ENCODE data around the gene NRXN3. TPM values are rescaled to one million over a fixed set of nuclear protein-coding genes. Genes with fewer than 3 reads are reported as not detected.

Gene NRXN3
- total RNA-seq, 1 donor = 2.5 TPM

DNA sequence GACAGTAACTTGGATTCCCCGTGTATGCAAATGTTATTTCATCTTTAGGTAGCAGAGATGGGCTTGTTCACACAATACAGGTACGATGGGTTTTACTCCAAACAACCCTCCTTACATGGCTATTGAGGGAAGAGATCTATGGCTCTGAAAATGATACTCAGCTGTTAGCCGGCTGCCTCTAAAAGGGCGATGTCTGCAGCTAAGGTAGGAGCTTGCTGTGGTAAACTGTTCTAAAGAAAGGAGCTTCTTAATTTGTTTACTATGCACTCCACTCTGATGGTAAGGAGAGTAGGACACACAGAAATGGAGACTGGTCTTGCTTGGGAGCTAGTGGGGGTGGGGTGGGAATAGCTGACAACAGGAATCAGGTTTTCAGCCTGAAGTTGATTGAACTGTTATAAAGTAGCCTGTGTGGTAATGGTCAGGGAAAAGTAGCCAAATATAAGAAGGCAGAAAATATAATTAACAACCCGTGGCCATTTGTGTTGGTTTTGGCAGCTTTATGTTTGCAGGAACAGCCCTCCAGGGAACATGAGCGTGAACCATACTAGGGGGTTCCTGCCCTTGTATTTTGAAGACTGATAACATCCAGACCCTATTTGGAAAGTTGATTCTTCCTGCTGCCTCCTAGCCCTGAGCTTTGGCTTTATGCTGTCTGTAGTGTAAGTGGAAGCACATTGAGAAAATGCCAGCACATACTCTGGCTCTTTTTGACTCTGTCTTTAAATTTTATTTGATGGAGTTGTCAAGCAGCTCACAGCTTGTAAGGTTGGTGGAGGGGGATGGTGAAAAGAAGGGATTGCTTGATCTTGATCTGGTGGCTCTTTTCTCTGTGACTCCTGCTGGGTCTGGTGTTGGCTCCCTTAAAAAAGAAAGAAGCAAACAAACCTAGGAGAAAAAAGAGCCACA, 1111.3 kb downstream of the NRXN3 start:
- DNase-seq (ENCODE audit: insufficient read length, low spot score, missing footprints) = no peak
- Histone ChIP-seq H3K36me3 (ENCODE audit: insufficient read depth, low read length) (no peaks in the 10 kb centered on the region), H3K9me3 (ENCODE audit: low read depth, low read length) (no peaks in the 10 kb centered on the region), H2AFZ (ENCODE audit: low read length) (no peak overlapping the region), H3K4me3 (ENCODE audit: insufficient read depth, low read length) (peak overlapping the region; percentile 71), H3K79me2 (ENCODE audit: insufficient read depth, low read length) (no peaks in the 10 kb centered on the region), H4K20me1 (ENCODE audit: insufficient read depth, low read length) (no peaks in the 10 kb centered on the region), H3K4me2 (ENCODE audit: insufficient read depth, low read length) (peak overlapping the region; percentile 75), H3K27me3 (ENCODE audit: insufficient read depth, low read length) (no peaks in the 10 kb centered on the region), H3K27ac (ENCODE audit: low read depth, low read length) (no peak overlapping the region), H3K4me1 (ENCODE audit: insufficient read depth, low read length) (no peaks in the 10 kb centered on the region)
- TF ChIP-seq, protein P1, sequence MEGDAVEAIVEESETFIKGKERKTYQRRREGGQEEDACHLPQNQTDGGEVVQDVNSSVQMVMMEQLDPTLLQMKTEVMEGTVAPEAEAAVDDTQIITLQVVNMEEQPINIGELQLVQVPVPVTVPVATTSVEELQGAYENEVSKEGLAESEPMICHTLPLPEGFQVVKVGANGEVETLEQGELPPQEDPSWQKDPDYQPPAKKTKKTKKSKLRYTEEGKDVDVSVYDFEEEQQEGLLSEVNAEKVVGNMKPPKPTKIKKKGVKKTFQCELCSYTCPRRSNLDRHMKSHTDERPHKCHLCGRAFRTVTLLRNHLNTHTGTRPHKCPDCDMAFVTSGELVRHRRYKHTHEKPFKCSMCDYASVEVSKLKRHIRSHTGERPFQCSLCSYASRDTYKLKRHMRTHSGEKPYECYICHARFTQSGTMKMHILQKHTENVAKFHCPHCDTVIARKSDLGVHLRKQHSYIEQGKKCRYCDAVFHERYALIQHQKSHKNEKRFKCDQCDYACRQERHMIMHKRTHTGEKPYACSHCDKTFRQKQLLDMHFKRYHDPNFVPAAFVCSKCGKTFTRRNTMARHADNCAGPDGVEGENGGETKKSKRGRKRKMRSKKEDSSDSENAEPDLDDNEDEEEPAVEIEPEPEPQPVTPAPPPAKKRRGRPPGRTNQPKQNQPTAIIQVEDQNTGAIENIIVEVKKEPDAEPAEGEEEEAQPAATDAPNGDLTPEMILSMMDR (IDR thresholded peaks at IDR 0.05; ENCODE audit: extremely low read depth, low read depth, low read length) = no peak

DNA sequence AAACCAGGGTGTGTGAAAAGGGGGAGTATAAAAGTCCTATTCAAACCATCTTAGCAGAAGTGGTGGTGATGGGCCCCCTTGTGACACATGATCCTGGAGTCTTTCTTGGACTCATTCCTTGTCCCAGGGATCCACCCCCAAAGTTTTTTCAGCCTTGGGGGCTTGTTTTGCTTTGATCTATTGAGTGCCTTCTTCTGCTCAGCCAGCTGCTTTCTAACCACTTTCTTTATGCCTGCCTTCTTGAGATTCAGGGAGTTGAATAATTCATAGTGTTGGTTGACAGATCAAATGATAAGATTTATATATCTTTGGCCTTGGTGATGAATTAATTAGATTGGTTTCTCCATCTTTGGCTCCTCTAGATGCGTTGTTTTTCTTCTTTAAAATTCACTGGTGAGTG, 1114.4 kb downstream of the NRXN3 start:
- TF ChIP-seq, protein P1 (IDR thresholded peaks at IDR 0.05; ENCODE audit: extremely low read depth, low read depth, low read length) = no peak
- Histone ChIP-seq H3K27me3 (ENCODE audit: insufficient read depth, low read length) (no peaks in the 10 kb centered on the region), H3K27ac (ENCODE audit: low read depth, low read length) (no peak overlapping the region), H3K36me3 (ENCODE audit: insufficient read depth, low read length) (no peaks in the 10 kb centered on the region), H4K20me1 (ENCODE audit: insufficient read depth, low read length) (no peaks in the 10 kb centered on the region), H3K4me1 (ENCODE audit: insufficient read depth, low read length) (no peaks in the 10 kb centered on the region), H3K79me2 (ENCODE audit: insufficient read depth, low read length) (no peaks in the 10 kb centered on the region), H2AFZ (ENCODE audit: low read length) (no peak overlapping the region), H3K4me2 (ENCODE audit: insufficient read depth, low read length) (no peak overlapping the region), H3K4me3 (ENCODE audit: insufficient read depth, low read length) (no peak overlapping the region), H3K9me3 (ENCODE audit: low read depth, low read length) (no peaks in the 10 kb centered on the region)
- DNase-seq (ENCODE audit: insufficient read length, low spot score, missing footprints) = no peak

DNA sequence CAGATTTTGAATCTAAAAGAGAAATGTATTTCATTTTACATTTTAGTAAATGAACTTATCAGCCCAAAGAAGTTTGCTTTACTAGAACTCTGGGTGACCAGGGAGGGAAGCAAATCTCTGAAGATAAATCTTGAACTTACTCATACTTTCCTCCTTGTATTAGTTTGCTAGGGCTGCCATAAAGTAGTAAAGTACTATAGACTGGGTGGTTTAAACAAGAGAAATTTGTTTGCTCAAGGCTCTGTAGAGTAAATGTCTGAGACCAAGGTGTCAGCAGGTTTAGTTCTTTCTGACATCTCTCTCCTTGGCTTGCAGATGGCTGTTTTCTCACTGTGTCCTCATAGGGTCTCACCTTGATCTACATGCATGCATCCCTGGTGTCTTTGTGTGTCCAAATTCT, 1115.1 kb downstream of the NRXN3 start:
- Histone ChIP-seq H3K27ac (ENCODE audit: low read depth, low read length) (no peak overlapping the region), H4K20me1 (ENCODE audit: insufficient read depth, low read length) (no peaks in the 10 kb centered on the region), H2AFZ (ENCODE audit: low read length) (no peak overlapping the region), H3K4me3 (ENCODE audit: insufficient read depth, low read length) (no peak overlapping the region), H3K9me3 (ENCODE audit: low read depth, low read length) (no peaks in the 10 kb centered on the region), H3K36me3 (ENCODE audit: insufficient read depth, low read length) (no peaks in the 10 kb centered on the region), H3K27me3 (ENCODE audit: insufficient read depth, low read length) (no peaks in the 10 kb centered on the region), H3K4me1 (ENCODE audit: insufficient read depth, low read length) (no peaks in the 10 kb centered on the region), H3K4me2 (ENCODE audit: insufficient read depth, low read length) (no peak overlapping the region), H3K79me2 (ENCODE audit: insufficient read depth, low read length) (no peaks in the 10 kb centered on the region)
- DNase-seq (ENCODE audit: insufficient read length, low spot score, missing footprints) = no peak
- TF ChIP-seq, protein P1 (IDR thresholded peaks at IDR 0.05; ENCODE audit: extremely low read depth, low read depth, low read length) = no peak

DNA sequence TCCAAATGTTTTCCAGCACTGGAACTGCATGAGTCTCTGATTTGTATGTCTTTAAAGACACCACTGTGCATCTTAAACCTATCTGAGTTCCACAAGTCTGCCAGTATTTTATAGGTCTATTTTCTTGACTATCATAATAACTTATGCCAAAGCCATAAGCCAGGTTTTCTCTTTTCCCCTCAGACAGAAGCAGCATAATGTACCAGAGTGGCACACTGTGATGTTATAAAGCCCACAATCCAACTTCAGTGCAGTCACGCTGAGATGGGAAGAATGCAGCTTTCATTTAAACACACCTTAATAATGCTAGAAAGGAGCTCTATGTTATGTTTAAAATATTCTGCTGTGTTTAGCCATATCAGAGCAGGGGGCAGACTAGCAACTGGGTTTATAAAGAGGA, 1117.8 kb downstream of the NRXN3 start:
- Histone ChIP-seq H4K20me1 (ENCODE audit: insufficient read depth, low read length) (no peaks in the 10 kb centered on the region), H2AFZ (ENCODE audit: low read length) (no peak overlapping the region), H3K4me2 (ENCODE audit: insufficient read depth, low read length) (no peak overlapping the region), H3K79me2 (ENCODE audit: insufficient read depth, low read length) (no peaks in the 10 kb centered on the region), H3K36me3 (ENCODE audit: insufficient read depth, low read length) (no peaks in the 10 kb centered on the region), H3K27me3 (ENCODE audit: insufficient read depth, low read length) (no peaks in the 10 kb centered on the region), H3K9me3 (ENCODE audit: low read depth, low read length) (no peaks in the 10 kb centered on the region), H3K4me3 (ENCODE audit: insufficient read depth, low read length) (no peak overlapping the region), H3K27ac (ENCODE audit: low read depth, low read length) (no peak overlapping the region), H3K4me1 (ENCODE audit: insufficient read depth, low read length) (no peaks in the 10 kb centered on the region)
- no peak for DNase-seq (ENCODE audit: insufficient read length, low spot score, missing footprints)
- TF ChIP-seq, protein P1 (IDR thresholded peaks at IDR 0.05; ENCODE audit: extremely low read depth, low read depth, low read length) = no peak

Measured in osteoblast (primary cell).